Measurements from ENCODE around the gene ID4.

GRCh38 chr6:19842030-19842615 lies 5.0 kb downstream of the ID4 start:
- TF ChIP-seq, protein P1, sequence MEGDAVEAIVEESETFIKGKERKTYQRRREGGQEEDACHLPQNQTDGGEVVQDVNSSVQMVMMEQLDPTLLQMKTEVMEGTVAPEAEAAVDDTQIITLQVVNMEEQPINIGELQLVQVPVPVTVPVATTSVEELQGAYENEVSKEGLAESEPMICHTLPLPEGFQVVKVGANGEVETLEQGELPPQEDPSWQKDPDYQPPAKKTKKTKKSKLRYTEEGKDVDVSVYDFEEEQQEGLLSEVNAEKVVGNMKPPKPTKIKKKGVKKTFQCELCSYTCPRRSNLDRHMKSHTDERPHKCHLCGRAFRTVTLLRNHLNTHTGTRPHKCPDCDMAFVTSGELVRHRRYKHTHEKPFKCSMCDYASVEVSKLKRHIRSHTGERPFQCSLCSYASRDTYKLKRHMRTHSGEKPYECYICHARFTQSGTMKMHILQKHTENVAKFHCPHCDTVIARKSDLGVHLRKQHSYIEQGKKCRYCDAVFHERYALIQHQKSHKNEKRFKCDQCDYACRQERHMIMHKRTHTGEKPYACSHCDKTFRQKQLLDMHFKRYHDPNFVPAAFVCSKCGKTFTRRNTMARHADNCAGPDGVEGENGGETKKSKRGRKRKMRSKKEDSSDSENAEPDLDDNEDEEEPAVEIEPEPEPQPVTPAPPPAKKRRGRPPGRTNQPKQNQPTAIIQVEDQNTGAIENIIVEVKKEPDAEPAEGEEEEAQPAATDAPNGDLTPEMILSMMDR (IDR thresholded peaks at IDR 0.05; ENCODE audit: low read depth, low read length, poor library complexity, severe bottlenecking) = no peak
- no peak for TF ChIP-seq EZH2phosphoT487 (IDR thresholded peaks at IDR 0.05; ENCODE audit: borderline replicate concordance, low read length)
